HG02970 (cell line): ENCODE results near the gene FOXP1.

Source experiments
- ATAC-seq: cut with Tn5 transposase; IDR thresholded peaks from one replicate; pipeline ENCODE4 v1.9.1; 2021; ENCODE audit warnings: mild to moderate bottlenecking, moderate library complexity, moderate number of reproducible peaks; ENCODE audit not compliant: unreplicated experiment, low FRiP score

Gene FOXP1

DNA sequence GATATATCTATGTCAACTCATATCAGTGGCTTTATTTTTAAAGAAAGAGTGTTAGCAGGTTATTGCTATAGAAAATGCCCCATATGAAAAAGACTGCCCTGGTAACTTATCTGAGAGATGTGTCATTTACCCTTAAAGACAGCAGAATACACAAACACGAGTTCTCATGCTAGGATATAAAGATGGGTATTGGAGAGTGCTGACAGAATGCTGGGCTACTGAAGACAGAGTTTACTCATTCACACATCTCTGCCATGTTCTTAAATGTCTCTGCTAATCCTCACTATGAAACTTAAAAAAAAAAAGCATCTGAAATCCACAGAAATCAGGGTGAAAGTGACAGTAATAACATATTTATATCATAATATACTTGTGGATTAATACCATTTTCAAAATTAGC, 126.7 kb downstream of the FOXP1 start:
- no peak for ATAC-seq

- ATAC-seq = no peak
Observed at GRCh38 chr3:71456156-71456555, 127.4 kb downstream of the FOXP1 start.

DNA sequence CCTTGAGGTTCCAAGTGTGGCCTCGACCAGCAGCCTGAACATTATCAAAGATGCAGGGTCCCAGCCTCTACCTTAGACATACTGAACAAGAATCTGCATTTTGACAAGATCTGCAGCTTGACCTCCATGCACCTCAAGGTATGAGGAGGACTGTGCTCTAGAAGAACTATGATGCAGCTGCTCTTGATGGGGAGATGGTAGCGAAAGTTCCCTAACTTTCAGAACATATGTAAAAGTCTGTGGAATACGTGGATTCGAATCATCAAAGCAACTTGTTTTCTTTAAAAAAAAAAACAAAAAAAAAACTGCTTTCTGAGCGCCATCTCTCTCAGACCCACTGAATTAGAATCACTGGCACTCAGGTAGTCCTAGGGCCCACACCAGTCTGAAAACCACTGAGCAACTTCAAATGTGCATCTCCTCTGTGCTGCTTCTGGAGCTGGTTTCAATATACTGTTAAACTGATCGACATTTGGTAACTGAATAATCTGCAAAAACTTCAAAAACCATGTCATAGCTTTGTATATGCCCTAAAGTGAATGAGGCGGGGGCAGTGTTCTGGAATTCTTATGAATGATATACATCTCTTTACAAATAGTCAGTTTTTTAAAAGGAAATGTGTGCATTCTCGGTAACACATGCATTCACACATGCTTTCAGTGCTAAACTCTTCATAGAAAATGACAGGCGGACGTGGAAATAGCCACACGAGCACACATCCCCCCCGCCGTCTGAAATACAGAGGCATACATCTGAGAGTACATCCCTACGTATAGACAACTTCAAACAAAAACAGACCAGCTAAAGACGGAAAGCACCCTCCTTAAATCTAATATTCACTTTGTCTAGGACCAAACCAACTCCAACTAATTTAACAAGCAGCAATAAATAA, 128.8 kb downstream of the FOXP1 start:
- no peak for ATAC-seq

DNA sequence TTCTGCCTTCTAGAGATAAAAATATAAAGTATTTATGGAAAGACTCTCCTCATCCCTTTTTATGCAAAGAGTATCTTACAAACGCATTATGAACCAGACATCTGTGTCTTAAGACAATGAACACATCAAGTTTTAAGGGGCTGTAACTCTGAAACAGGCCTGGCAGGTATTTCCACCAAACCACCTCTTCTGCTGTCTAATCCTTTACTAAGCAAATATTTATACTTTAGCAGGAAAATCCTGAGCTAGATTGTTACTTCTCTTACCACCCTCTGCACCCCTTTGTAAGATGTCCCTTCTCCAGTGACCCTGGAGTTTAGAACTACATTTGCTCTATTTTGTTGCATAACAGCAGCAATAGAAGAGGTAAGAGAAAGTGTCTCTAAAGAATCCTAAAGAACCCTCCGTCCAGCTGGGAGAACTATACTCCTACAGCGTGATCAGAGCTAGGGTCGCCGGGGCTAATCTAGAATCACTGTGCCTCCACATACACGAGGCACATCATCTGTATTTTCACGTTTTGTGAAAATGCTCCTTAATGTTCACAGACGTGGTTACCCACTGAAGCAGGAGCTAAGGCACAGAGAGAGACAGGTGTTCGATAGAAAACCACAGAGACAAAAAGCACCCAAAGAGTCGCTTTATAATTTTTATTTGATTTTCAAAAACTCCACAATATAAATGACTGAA, 129.6 kb downstream of the FOXP1 start:
- ATAC-seq = no peak

DNA sequence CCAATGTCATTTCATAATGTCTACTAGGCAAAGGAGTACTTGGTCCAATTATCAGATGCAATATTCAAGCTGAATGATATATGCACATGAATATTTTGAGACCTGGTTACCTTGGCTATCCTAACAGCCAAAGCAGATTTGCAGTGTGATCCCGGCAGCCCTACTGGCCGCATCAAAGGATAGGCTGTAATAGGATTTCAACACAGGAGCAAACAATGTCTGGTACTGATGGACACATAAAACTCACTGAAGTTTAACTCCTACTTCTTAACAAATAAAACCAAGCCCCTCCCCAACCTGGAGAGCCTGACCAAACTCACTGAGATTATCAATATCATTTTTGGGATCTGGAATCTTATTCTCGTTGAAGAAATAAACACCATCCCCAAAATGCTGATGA, 130.2 kb downstream of the FOXP1 start:
- ATAC-seq = no peak

- ATAC-seq = no peak
Observed at GRCh38 chr3:71451812-71452211, 131.7 kb downstream of the FOXP1 start.

- no peak for ATAC-seq
Observed at GRCh38 chr3:71451060-71451459, 132.5 kb downstream of the FOXP1 start.

GRCh38 chr3:71450162-71450561, 133.4 kb downstream of the FOXP1 start:
- ATAC-seq = no peak

DNA sequence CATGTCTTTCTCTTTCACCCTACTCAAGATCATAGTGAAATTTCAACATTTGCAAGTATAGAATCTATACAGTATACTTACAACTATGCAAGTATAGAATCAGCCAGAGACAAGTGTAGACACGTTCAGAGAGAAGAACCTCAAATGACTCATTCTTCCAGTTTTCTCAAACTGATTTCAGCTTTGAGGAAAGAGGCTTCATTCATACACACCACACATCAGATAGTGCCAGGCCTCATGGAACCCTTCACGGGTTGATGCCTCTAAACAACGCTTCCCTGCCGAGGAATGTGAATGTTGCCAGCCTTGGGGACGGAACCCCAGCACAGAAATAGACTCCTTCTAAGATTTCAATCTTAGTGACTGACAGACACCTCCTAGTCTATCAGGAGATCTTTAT, 135.7 kb downstream of the FOXP1 start:
- no peak for ATAC-seq

DNA sequence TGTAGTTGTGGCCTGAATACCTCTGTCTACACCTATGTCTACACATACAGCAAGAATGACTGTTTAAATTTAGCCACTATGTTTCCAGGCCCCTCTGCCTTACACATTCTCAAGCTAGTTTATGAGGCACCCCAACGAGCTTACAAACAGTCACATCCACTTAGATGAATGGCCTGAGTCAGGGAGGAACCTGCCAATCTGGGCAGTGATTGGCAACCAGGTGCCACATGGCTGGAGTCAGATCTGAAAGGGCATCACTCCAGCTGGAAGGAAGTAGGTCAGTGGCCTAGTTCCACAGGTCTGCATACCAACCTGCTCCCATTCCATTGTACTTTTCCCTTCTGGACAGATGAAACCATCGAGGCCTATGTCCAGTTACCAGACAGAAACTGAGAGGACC, 136.3 kb downstream of the FOXP1 start:
- ATAC-seq = no peak

DNA sequence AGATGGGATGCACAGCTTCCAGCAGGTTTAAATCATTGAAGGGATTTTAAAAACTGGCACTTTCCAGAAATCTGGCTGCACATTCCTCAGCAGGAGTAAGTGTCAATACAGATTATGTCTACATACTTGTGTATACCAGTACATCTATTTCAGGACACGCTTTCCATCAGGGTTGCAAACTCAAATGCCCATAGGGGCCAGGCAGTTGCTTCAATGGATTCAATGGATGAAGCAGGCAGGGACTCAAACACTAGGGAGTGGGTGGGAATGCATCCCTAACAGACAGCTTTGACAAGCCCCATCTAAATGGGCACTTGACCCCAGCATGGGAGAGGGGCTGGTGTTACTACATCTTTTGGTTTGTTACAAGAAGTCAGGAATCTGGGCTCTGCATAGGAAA, 136.8 kb downstream of the FOXP1 start:
- no peak for ATAC-seq

DNA sequence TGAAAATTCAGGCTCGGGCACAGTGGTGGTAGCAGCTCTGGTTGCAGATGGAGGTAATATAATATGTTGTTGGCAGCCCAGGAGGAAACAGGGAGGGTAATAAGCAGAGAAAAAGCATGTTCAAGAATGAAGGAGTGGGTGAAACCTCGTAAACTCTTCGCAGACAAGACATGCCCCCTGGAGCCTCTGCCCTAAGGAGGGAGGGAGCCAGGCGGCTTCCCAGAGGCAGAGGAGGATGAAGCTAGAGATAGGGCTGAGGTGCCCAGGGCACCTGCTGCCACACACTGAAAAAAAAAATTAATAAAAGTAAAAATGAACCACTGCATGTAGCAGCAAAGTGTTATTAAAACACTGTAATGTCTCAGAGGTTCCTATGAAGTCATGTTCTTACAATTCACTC, 137.3 kb downstream of the FOXP1 start:
- no peak for ATAC-seq

DNA sequence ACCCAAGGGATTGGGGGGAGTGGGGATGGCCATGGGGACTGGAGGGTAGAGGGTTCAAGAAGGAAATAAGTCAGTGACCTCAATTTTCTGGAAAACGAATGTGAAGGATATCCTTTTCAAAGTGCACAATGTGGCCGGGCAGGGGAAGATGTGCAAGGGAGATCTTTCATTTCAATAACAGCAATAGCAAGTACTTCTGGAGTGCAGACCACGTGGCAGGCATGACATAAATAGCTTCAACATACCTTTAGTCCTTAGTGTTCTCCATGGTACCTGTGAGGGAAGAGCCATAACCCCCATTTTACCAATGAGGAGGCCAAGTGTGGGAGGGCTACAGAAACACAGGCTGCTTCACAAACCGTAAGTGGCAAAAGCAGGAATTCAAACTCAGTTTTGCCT, 138.7 kb downstream of the FOXP1 start:
- ATAC-seq = no peak

- ATAC-seq = peak; percentile 63
Observed at GRCh38 chr3:71444028-71444860, 139.3 kb downstream of the FOXP1 start.

- no peak for ATAC-seq
Observed at GRCh38 chr3:71443332-71443731, 140.2 kb downstream of the FOXP1 start.

- no peak for ATAC-seq
Observed at GRCh38 chr3:71442652-71443042, 140.9 kb downstream of the FOXP1 start.

GRCh38 chr3:71441925-71442651, 141.4 kb downstream of the FOXP1 start:
- ATAC-seq = no peak

DNA sequence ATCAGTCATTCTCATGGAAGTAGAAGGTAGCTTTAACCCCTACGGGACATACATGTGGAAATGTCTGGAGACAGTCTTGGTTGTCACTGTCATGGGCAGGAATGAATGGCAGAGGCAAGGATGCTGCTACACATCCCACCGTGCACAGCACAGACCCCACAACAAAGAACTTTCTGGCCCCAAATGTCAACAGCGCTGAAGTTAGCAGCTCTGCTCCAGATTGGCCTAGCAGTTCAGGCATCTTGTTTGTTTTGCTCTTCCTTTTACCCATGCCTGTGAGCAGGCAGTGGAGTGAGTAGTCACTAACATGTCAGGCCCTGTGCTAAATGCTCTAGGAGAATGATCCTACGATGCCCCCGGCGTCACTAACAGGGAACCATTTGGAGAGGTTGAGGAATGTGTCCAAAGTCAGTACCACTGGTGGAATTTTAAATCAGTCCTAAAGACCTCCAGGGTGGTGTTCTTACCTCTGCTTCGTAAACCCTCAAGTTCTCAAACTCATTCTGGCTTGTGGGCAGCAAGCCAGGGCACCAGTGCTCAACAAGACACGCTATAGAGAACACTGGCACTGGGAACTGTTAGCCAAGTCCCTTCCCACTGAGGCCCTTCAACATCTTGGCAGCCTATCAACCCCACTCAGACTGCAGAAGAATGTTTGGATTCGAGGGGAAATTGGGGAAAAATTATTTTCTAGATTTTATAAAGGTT, 142.2 kb downstream of the FOXP1 start:
- no peak for ATAC-seq

DNA sequence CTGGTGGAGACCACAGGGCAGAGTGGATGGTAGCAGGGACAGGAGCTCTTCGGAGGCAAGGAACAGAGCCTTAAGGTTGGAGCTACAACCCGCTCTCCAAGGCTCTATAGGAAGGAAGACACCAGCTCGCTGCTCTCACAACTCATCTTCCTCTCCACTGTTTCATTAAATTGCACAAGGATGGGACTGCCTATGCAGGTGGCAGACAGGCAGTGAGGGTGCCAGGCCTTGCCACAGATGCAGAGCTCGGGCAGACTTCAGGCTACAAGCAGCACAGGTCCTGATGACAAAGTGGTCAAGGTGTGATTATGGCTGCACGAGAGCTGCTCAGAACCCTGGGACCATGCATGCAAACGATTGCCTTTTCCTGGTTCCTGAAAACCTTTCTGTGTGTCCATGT, 144.6 kb downstream of the FOXP1 start:
- no peak for ATAC-seq
